HCT116 (cell line): ENCODE results near the gene SUSD6. TPM values are rescaled to one million over a fixed set of nuclear protein-coding genes. Genes with fewer than 3 reads are reported as not detected.

Experiments used
- ATAC-seq: fragments of 200-7000 bp; cut with Tn5 transposase; 2 replicates; pipeline ENCODE4 v1.9.1; 2020; ENCODE audit warnings: mild to moderate bottlenecking, moderate library complexity
- BruUV-seq: library from RNA; stranded (reverse); fragments of 400-500 nt; replicated peaks from 2 replicates; lab custom pipeline; 2021; lab: Mats Ljungman, UMichigan
- CTCF ChIA-PET: fragments of 300-600 bp; sonication (Branson Sonifier 250); formaldehyde crosslinking; loops from one replicate; lab custom pipeline; 2021; ENCODE audit warnings: antibody characterized with exemption; lab: Charles Lee
- POLR2A ChIA-PET: fragments of 300-600, 350-600 bp; sonication (Branson Sonifier 250); formaldehyde crosslinking; loops from one replicate; lab custom pipeline; 2021; ENCODE audit warnings: antibody characterized with exemption; lab: Charles Lee
- RAD21 ChIA-PET, 2 experiments: fragments of 300-600 bp; sonication (Branson Sonifier 250); formaldehyde crosslinking; loops; one replicate each; lab custom pipeline; 2023; ENCODE audit warnings: low total read pairs in 2 of 2; ENCODE audit not compliant: uncharacterized antibody in 2 of 2, unreplicated experiment in 2 of 2, low non-redundant PET in 1 of 2; lab: Charles Lee
- DNase-seq: peaks from one replicate; pipeline ENCODE4 v3.0.0-alpha.2; 2010; ENCODE audit warnings: low read depth, low spot score
- H2AFZ ChIP-seq: fragments of 200-600 bp; shearing (Covaris generic), sonication (generic); 2 replicates; pipeline ENCODE4 v1.6.1; 2017; ENCODE audit warnings: low read depth, mixed run types, mixed read lengths, antibody characterized with exemption, low read length; ENCODE audit not compliant: poor library complexity, severe bottlenecking
- H3K27ac ChIP-seq: 2 replicates; pipeline ENCODE4 v1.5.1; 2012; ENCODE audit warnings: low read depth, low read length
- H3K27me3 ChIP-seq: fragments of 200-600 bp; sonication (generic); 2 replicates; pipeline ENCODE4 v1.6.1; 2016; ENCODE audit warnings: mixed run types, low read length, mixed read lengths; ENCODE audit not compliant: insufficient read depth
- H3K36me3 ChIP-seq, 2 experiments: fragments of 200-500 bp in 1 of 2; fragments of 200-600 bp in 1 of 2; sonication (Bioruptor generic) in 1 of 2; sonication (generic) in 1 of 2; 2 replicates each; pipeline versions ENCODE4 v1.5.1 to v1.6.1; 2014 to 2016; ENCODE audit warnings: low read length in 2 of 2, inconsistent platforms in 1 of 2, mixed read lengths in 1 of 2, mixed run types in 1 of 2; ENCODE audit not compliant: insufficient read depth in 2 of 2, control insufficient read depth in 1 of 2
- H3K4me1 ChIP-seq, 2 experiments: fragments of 200-600 bp in 1 of 2; sonication (generic) in 1 of 2; 2 replicates each; pipeline versions ENCODE4 v1.5.1 to v1.6.1; 2012 to 2017; ENCODE audit warnings: low read length in 2 of 2, inconsistent platforms in 1 of 2, mild to moderate bottlenecking in 1 of 2, mixed read lengths in 1 of 2, mixed run types in 1 of 2, moderate library complexity in 1 of 2; ENCODE audit not compliant: insufficient read depth in 2 of 2, control insufficient read depth in 1 of 2
- H3K4me2 ChIP-seq: fragments of 200-600 bp; sonication (generic); 2 replicates; pipeline ENCODE4 v1.6.1; 2017; ENCODE audit warnings: mixed run types, low read length, mixed read lengths
- H3K4me3 ChIP-seq, 2 experiments: fragments of 200-600 bp in 1 of 2; sonication (generic) in 1 of 2; replicated peaks in 1 of 2; 2 replicates each; pipeline ENCODE4 v1.5.1; 2011 to 2016; ENCODE audit warnings: low read length in 2 of 2, control low read depth in 1 of 2, low read depth in 1 of 2, mild to moderate bottlenecking in 1 of 2, mixed read lengths in 1 of 2, mixed run types in 1 of 2
- H3K79me2 ChIP-seq: fragments of 200-600 bp; sonication (generic); 2 replicates; pipeline ENCODE4 v1.6.1; 2017; ENCODE audit warnings: mild to moderate bottlenecking, mixed run types, low read length, moderate library complexity, mixed read lengths; ENCODE audit not compliant: insufficient read depth
- H3K9ac ChIP-seq: fragments of 200-600 bp; sonication (generic); 2 replicates; pipeline ENCODE4 v1.6.1; 2016; ENCODE audit warnings: low read length, mixed read lengths
- H3K9me2 ChIP-seq: fragments of 200-600 bp; sonication (generic), shearing (Covaris generic); 2 replicates; pipeline ENCODE4 v1.6.1; 2017; ENCODE audit warnings: mixed run types, mild to moderate bottlenecking, moderate library complexity; ENCODE audit not compliant: insufficient read depth
- H3K9me3 ChIP-seq, 2 experiments: fragments of 200-500 bp in 1 of 2; fragments of 200-600 bp in 1 of 2; sonication (Bioruptor generic) in 1 of 2; sonication (generic) in 1 of 2; 2 replicates each; pipeline ENCODE4 v1.6.1; 2014 to 2017; ENCODE audit warnings: low read length in 2 of 2, mixed read lengths in 2 of 2, inconsistent platforms in 1 of 2, low read depth in 1 of 2, mild to moderate bottlenecking in 1 of 2, mixed run types in 1 of 2, moderate library complexity in 1 of 2; ENCODE audit not compliant: control insufficient read depth in 1 of 2, insufficient read depth in 1 of 2
- H4K20me1 ChIP-seq: fragments of 200-600 bp; sonication (generic), shearing (Covaris generic); 2 replicates; pipeline ENCODE4 v1.6.1; 2017; ENCODE audit warnings: mixed run types, mild to moderate bottlenecking, moderate library complexity; ENCODE audit not compliant: insufficient read depth
- ATF3 ChIP-seq: IDR thresholded peaks from 2 replicates; pipeline ENCODE4 v1.6.1; 2012
- CBX3 ChIP-seq: IDR thresholded peaks from 2 replicates; pipeline ENCODE4 v1.6.1; 2012; ENCODE audit warnings: low read depth
- CEBPB ChIP-seq: IDR thresholded peaks from 2 replicates; pipeline ENCODE4 v1.6.1; 2012; ENCODE audit warnings: low read depth
- ELF1 ChIP-seq: IDR thresholded peaks from 2 replicates; pipeline ENCODE4 v1.6.1; 2012; ENCODE audit warnings: low read depth, borderline replicate concordance
- EZH2 ChIP-seq: fragments of 200-600 bp; sonication (generic); IDR thresholded peaks from 2 replicates; pipeline ENCODE4 v1.6.1; 2017; ENCODE audit warnings: antibody characterized with exemption, mixed run types
- JUND ChIP-seq: IDR thresholded peaks from 2 replicates; pipeline ENCODE4 v1.6.1; 2012
- MAX ChIP-seq: IDR thresholded peaks from 2 replicates; pipeline ENCODE4 v1.6.1; 2012
- POLR2AphosphoS5 ChIP-seq: IDR thresholded peaks from 2 replicates; pipeline ENCODE4 v1.6.1; 2011; ENCODE audit warnings: mild to moderate bottlenecking, low read depth, low read length, moderate library complexity
- RAD21 ChIP-seq: IDR thresholded peaks from 2 replicates; pipeline ENCODE4 v1.6.1; 2012; ENCODE audit warnings: low read depth, mild to moderate bottlenecking
- REST ChIP-seq: IDR thresholded peaks from 2 replicates; pipeline ENCODE4 v1.6.1; 2012; ENCODE audit warnings: low read depth
- SRF ChIP-seq: IDR thresholded peaks from 2 replicates; pipeline ENCODE4 v1.6.1; 2012; ENCODE audit warnings: low read depth
- TCF7L2 ChIP-seq: IDR thresholded peaks from 2 replicates; pipeline ENCODE4 v1.7.0; 2011; ENCODE audit warnings: borderline replicate concordance, inconsistent platforms; ENCODE audit not compliant: insufficient read depth, insufficient read length; ENCODE audit errors: extremely low read depth
- intact Hi-C: fragments of 100-400 bp; cut with micrococcal nuclease; formaldehyde crosslinking; loops from 2 replicates; pipeline ENCODE4 v1.10.0; 2022
- total RNA-seq: library from RNA; stranded (reverse); gene quantifications from one replicate; pipeline ENCODE4 v1.2.1, GENCODE V29; 2021; ENCODE audit not compliant: unreplicated experiment

SUSD6 gene
- total RNA-seq, 1 experiment from 2014 or later, result 6.4 TPM

GRCh38 chr14:69696633-69697557 is 85.5 kb downstream of the SUSD6 start:
- Histone ChIP-seq H3K9me2 (no peaks in the 10 kb centered on the region), H3K27ac (no peak overlapping the region), H3K4me3 (no peak overlapping the region), H3K4me1 (peaks cover 4 to 12% of the 10 kb centered on the region in 2 experiments; a peak in 2 of 4 replicates), H3K9me3 (no peaks in the 10 kb centered on the region), H2AFZ (no peak overlapping the region), H3K27me3 (no peaks in the 10 kb centered on the region), H4K20me1 (no peaks in the 10 kb centered on the region), H3K9ac (no peak overlapping the region), H3K36me3 (no peaks in the 10 kb centered on the region), H3K4me2 (no peak overlapping the region), H3K79me2 (no peaks in the 10 kb centered on the region)
- ATAC-seq (no peak), DNase-seq (no peak)
- no TSS peak for BruUV-seq
- intact Hi-C loops, result no loop called here
- POLR2A ChIA-PET, result no interaction called here
- CTCF ChIA-PET, result no interaction called here
- TF ChIP-seq POLR2AphosphoS5 (no peak), MAX (no peak), ATF3 (no peak), JUND (no peak), EZH2 (no peak), SRF (no peak), CEBPB (no peak), ELF1 (no peak), CBX3 (no peak), RAD21 (no peak), TCF7L2 (no peak), REST (no peak)
- RAD21 ChIA-PET, result no interaction called here
